ENCODE measurements around the gene POU2F1.

Gene POU2F1

DNA sequence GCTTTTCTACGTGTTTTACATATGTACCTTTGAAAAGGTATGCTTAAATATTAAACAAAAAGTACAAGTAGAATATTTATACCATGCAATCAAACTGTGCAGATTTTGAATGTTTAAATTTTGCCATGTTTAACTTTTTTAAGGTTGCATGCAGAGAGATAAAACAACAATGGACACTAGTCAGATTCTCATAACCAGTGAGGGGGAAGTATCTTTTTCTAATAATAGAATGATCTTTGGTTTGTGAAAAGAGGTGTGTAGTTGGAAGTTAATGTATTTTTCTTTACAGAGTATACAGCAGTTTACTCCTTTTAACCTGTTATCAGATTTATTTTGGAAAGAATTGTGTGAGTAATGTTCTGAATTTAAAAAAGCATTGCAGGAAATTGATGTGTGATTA is 27.1 kb downstream of the POU2F1 start:
- H3K27ac ChIP-seq: no peak overlapping the region
- DNase-seq (ENCODE audit: low spot score): no peak
- TF ChIP-seq, protein P1, sequence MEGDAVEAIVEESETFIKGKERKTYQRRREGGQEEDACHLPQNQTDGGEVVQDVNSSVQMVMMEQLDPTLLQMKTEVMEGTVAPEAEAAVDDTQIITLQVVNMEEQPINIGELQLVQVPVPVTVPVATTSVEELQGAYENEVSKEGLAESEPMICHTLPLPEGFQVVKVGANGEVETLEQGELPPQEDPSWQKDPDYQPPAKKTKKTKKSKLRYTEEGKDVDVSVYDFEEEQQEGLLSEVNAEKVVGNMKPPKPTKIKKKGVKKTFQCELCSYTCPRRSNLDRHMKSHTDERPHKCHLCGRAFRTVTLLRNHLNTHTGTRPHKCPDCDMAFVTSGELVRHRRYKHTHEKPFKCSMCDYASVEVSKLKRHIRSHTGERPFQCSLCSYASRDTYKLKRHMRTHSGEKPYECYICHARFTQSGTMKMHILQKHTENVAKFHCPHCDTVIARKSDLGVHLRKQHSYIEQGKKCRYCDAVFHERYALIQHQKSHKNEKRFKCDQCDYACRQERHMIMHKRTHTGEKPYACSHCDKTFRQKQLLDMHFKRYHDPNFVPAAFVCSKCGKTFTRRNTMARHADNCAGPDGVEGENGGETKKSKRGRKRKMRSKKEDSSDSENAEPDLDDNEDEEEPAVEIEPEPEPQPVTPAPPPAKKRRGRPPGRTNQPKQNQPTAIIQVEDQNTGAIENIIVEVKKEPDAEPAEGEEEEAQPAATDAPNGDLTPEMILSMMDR (IDR thresholded peaks at IDR 0.05): no peak
- H3K4me3 ChIP-seq: no peak overlapping the region

DNA sequence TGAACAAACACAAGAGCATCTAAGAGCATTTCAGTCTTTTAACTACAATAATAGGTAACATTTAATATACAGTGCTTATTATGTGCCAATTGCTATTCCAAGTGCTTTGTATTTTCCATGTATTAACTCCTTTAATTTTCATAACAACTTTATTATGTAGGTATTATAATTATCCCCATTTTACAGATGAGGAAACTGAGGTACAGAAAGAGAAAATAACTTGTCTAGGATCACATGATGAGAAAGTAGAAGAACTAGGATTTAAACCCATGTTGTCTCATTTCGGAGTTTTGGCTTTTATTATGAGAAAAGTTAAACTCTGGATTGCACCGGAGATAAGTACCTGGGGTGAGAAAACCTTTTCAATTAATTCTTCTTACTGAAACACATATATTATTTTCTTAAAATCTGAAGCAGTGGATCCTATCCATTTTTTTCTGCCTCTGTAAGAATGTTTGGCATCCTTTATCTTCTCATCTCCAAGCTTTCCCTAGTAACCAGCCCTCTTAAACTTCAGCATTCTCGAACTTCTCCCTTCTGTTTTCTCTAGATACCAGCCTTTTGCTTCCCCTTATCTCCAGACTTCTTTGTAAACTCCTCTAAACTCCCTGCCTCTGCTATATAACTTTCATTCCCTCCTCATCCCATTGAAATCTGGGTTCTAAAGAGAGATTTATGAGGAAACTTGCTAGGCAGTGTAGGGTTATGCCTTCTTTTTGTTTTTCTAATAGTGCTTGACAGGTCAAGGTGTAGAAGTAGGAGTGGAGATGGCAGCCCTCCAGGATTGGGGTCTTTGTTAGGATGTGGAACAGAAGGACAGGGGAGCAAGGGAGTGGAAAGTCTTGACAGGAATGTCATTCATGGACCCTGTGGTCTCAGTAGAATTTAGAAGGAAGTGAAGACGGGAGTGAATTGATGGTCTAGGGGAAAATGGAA is 28.3 kb downstream of the POU2F1 start:
- Histone ChIP-seq H3K4me3 (no peak overlapping the region), H3K27ac (no peak overlapping the region)
- DNase-seq (ENCODE audit: low spot score): no peak
- TF ChIP-seq, protein P1 (IDR thresholded peaks at IDR 0.05): no peak

DNA sequence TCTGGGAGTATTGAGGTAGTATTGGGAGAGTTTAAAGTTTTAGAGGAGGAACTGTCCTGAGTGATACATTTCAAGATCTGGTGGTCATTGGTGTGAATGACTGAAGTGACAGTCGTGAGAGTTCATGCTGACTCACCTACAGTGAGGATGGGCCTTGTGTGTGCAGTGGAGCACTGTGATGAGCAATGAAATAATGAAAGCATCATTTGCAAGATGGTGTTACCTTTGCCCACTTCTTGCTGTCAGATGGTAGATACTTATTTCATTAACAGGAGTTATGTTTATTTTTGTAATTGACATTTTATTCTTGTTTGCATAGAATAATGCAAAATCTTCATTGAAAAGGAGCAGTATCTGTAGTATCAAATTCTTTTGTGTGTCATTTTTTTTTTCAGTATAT is 29.0 kb downstream of the POU2F1 start:
- TF ChIP-seq, protein P1 (IDR thresholded peaks at IDR 0.05): no peak
- DNase-seq (ENCODE audit: low spot score): no peak
- Histone ChIP-seq H3K4me3 (no peak overlapping the region), H3K27ac (no peak overlapping the region)

DNA sequence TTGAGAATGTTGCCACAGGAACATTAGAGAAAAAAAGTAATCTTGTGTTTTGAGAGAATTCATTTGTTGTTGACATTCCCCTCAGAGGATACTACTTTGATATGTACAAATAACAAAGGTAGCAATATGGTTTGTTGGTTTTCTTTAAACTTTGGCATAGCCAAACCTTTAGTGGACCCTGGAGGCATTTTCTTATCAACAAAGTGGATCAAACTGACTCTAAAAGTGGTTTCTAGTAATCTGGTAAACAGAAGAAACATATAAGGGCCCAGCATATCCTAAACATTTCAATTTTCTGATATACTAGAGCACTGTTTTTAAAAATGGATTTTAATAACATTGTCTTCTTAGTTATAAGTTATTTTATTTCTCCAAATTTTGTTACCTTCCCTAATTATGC is 29.8 kb downstream of the POU2F1 start:
- no peak for DNase-seq (ENCODE audit: low spot score)
- H3K4me3 ChIP-seq: no peak overlapping the region
- H3K27ac ChIP-seq: no peak overlapping the region
- TF ChIP-seq, protein P1 (IDR thresholded peaks at IDR 0.05): no peak

DNA sequence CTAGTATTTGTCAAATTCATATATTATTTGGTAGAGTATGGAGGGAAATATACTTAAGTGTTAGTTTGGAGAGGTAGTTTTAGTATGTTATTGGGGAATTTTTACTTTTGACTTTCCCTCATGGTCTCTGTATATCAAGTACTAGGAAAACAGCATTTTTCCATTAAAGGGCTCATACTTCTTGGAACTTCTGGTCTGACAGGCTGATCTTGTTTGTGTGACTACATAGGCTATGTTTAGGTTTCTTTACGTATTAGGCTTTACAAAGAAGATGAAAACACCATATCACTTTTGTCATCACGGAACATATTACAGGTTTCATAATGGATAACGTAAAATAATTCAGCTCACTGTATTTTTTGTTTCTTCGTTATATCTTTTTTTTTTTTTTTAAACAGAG is 30.8 kb downstream of the POU2F1 start:
- Histone ChIP-seq H3K27ac (no peak overlapping the region), H3K4me3 (no peak overlapping the region)
- DNase-seq (ENCODE audit: low spot score): no peak
- TF ChIP-seq, protein P1 (IDR thresholded peaks at IDR 0.05): no peak

DNA sequence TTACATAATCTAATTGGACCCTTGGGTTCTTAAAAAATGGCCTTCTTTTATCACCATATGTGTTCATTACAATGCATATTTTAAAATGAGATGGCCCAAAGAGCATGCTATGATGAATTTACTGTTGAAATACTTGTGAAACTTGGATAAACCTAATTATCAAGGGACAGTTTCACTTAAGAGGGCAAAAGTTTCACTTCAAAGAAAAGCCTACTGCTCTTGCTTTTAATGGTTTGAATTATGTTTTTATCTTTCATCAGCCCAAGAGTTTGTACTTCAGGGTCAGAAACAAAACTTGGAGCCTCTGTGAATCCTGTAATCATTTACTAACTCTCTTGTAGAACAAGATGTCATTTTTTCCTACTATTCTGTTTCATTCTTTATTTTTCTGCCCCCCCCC is 32.3 kb downstream of the POU2F1 start:
- TF ChIP-seq, protein P1 (IDR thresholded peaks at IDR 0.05): no peak
- Histone ChIP-seq H3K4me3 (no peak overlapping the region), H3K27ac (no peak overlapping the region)
- no peak for DNase-seq (ENCODE audit: low spot score)

DNA sequence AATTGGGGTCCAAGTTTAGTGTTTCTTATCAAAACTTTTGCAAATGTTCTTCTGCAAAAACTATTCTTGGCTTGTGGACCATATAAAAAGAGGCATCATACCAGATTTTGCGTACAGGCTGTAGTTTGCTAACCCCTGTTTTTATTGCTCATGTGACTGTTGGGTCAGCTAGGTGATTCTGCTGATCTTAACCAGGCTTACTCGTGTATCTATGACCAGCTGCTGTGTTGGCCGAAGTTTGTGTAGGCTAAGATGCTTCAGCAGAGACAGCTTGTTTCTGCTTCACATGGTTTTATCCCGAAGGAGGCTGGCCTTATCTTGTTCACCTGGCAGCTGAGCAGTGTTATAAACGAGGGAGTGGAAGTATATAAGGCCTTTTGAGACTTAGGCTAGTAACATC is 38.2 kb downstream of the POU2F1 start:
- TF ChIP-seq, protein P1 (IDR thresholded peaks at IDR 0.05): no peak
- Histone ChIP-seq H3K27ac (no peak overlapping the region), H3K4me3 (no peak overlapping the region)
- no peak for DNase-seq (ENCODE audit: low spot score)
